Heart right ventricle (tissue), 16 donors: Measurements from ENCODE around the gene HHIPL1. TPM values are rescaled to one million over a fixed set of nuclear protein-coding genes. Genes with fewer than 3 reads are reported as not detected.

Experiments used
- ATAC-seq, 8 donors: fragments of 200-7000 bp; cut with Tn5 transposase; one replicate each; pipeline ENCODE4 v1.9.1; 2020; ENCODE audit warnings: mild to moderate bottlenecking in 8 of 8, moderate library complexity in 8 of 8, moderate number of reproducible peaks in 1 of 8
- DNase-seq, 2 donors: peaks; one replicate each; pipeline ENCODE4 v3.0.0-alpha.2; 2020
- H3K27ac ChIP-seq, 10 donors: fragments of 200-600 bp; sonication (generic) in 2 of 10; one replicate each; pipeline versions ENCODE4 v1.5.0 to v1.8.0; 2020 to 2022; ENCODE audit warnings: mild to moderate bottlenecking in 3 of 10
- H3K27me3 ChIP-seq, 7 donors: fragments of 200-600 bp; one replicate each; pipeline ENCODE4 v1.8.0; 2021 to 2022; ENCODE audit warnings: mild to moderate bottlenecking in 2 of 7
- H3K36me3 ChIP-seq, 9 donors: fragments of 200-600 bp; sonication (generic) in 1 of 9; one replicate each; pipeline versions ENCODE4 v1.5.0 to v1.8.0; 2020 to 2022; ENCODE audit warnings: mild to moderate bottlenecking in 2 of 9
- H3K4me1 ChIP-seq, 9 donors: fragments of 200-600 bp; sonication (generic) in 1 of 9; one replicate each; pipeline versions ENCODE4 v1.5.0 to v1.8.0; 2020 to 2022; ENCODE audit warnings: mild to moderate bottlenecking in 4 of 9
- H3K4me3 ChIP-seq, 10 donors: fragments of 200-600 bp; sonication (generic) in 2 of 10; one replicate each; pipeline versions ENCODE4 v1.5.0 to v1.8.0; 2020 to 2022; ENCODE audit warnings: mild to moderate bottlenecking in 7 of 10, moderate library complexity in 2 of 10
- H3K9me3 ChIP-seq, 11 donors: fragments of 200-600 bp in 10 of 11; sonication (generic) in 2 of 11; one replicate each; pipeline versions ENCODE4 v1.5.0 to v1.8.0; 2013 to 2022; ENCODE audit warnings: mild to moderate bottlenecking in 2 of 11, control low read depth in 1 of 11, moderate library complexity in 1 of 11
- CTCF ChIP-seq, 9 donors: fragments of 200-600 bp; sonication (generic) in 2 of 9; IDR thresholded peaks; one replicate each; pipeline versions ENCODE4 v1.5.0 to v1.8.0; 2021 to 2022; ENCODE audit warnings: antibody characterized with exemption in 9 of 9, mild to moderate bottlenecking in 5 of 9, moderate library complexity in 1 of 9
- WGBS, 2 donors: extraction: QIAGEN DNeasy Blood & Tissue Kit; methylation state at CpG; one replicate each; pipeline ENCODE4 v1.1.7; 2013; ENCODE audit warnings: inconsistent platforms in 1 of 2; 5-methylcytosine and 5-hydroxymethylcytosine counted together
- intact Hi-C, 10 donors: fragments of 100-400 bp; cut with DNase I; formaldehyde crosslinking; loops; one replicate each; pipeline versions ENCODE4 v1.11.1 to v1.14.2; 2022
- polyA plus RNA-seq, 2 donors: library from polyadenylated mRNA; stranded (reverse); fragments of 200-250 nt; gene quantifications; one replicate each; pipeline ENCODE4 v1.2.3, GENCODE V29; 2013
- total RNA-seq, 10 donors: library from RNA; stranded (reverse); fragmentation: NEBNext Ultra II Directional in 3 of 10; extraction: Animal tissue kit (Norgen Biotek cat#: 25700) in 3 of 10; gene quantifications; one replicate each; pipeline versions ENCODE4 v1.2.1 to v1.2.4, GENCODE V29; 2021 to 2023
- donor health status: Arrhythmogenic right ventricular cardiomyopathy.
- donor health status: ischemic (EF 13 %, LVEDD 7.1; RV severe dilation, severe dysfunction).
- donor health status: healthy with polysubstance abuse.
- donor health status: DM: no; HTN: yes; CAD: no.
- donor health status: DM: no; HTN: no; CAD: no.
- donor health status: ischemic (EF 25% LVEDD 6.9; RV normal size, moderate dysfunction).
- donor health status: ischemic (EF 25% LVEDD 5.7; RV mildly dilated, moderate dysfunction).
- donor health status: healthy.
- donor health status: DM: yes; HTN: yes; CAD: no.
- donor health status: Ischemic cardiomyopathy.
- donor health status: ischemic (EF 35%, LVEDD 5.7; RV mildly dilated, moderate dysfunction).
- donor health status: nonischemic (EF 11% LVEDD 7.7; RV severe dilation, severe dysfunction).
- donor health status: DM: yes; HTN: yes; CAD: no.
- donor health status: PGD.
- donor health status: ischemic (EF 29% LVEDD 5.4; RV normal size, mild dysfunction).
- donor health status: nonischemic (EF 23%, LVEDD 6.1; RV moderate dilation, normal function).

The HHIPL1 gene
- total and polyA plus RNA-seq, 12 donors: 0.55 to 2.2 (median 1.2) TPM

DNA sequence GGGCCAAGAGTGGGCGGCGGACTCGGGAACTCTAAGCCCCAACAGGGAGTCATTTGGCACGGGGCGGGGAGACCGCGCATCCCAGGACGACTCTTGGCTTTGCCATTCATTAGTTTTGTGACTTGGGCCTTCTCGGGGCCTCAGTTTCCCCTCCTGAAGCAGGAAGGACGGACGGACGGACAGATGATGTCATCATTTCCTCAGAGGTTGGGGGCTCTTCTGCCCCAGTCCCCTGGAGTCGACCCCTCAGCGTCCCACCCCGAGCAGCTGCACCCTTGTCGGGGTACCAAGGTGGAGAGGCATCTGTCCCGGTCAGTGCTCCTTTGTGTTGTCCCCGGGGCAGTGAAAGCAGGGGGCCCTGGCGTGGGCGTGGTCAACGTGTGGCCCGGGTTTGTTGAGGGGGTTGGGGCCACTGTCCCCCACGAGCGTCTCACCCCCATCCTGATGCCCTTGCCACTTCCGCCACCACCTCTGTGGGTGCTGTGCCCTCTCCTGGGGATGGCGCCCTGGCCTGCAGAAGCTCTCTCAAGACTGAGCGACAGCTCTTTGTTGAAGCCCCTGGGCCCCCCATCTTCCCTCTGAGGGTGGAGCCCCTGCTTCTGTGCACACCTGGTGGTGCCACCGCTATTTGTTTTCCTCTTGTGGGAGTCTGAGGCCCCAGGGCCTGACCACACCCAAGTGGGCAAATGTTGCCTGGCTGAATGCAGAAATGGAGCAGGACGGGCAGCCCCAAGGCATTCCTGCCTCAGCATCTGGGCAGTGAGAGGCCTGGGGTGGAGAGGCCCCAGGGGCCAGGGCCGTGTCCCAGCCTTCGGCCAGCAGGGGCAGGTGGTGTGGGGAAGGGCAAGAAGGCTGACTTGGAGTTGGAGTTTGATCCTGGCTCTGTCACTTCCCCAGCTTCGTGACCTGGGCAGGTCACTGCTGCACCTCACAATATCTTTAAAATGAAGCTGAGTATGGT, 896 bp downstream of the HHIPL1 start:
- Histone ChIP-seq H3K4me3 (peak overlapping the region; percentile 41 to 69 (median 53)), H3K27ac (peak overlapping the region in 9 of 10 donors; percentile 34 to 82 (median 65)), H3K4me1 (peaks cover 0 to 17% (median 5%) of the 10 kb centered on the region in 9 donors), H3K9me3 (no peaks in the 10 kb centered on the region), H3K27me3 (peaks cover 0 to 21% (median 0%) of the 10 kb centered on the region in 7 donors), H3K36me3 (no peaks in the 10 kb centered on the region)
- no peak for TF ChIP-seq CTCF (IDR thresholded peaks at IDR 0.05)
- intact Hi-C loops: no loop called here
- ATAC-seq (peak in 3 of 8 donors; percentile 2 to 11 (median 4)), DNase-seq (peak in 1 of 2 donors; percentile 23)
- 50 to 56% methylated on average over 32 of the region's 32 CpGs for WGBS, 2 donors

DNA sequence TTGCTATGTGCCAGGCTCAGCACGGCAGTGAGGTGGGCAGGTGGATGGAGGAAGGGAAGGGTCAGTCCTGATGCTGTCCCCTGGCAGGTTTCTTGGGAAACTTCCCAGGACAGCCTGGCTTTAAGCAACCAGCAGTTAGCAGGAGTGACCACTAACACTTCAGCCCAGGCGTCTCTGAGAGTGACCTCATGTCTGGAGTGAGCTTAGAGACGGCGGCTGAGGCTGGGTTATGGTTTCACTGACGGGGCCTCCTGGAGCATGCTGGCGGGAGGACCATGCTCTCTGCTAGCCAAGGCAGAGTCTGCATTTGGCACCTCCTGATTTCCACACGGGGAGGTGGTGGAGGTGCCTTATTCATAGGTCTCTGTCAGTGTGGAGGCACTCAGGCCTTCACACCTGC, 2.5 kb downstream of the HHIPL1 start:
- Histone ChIP-seq H3K4me1 (peaks cover 0 to 17% (median 5%) of the 10 kb centered on the region in 9 donors), H3K4me3 (no peak overlapping the region), H3K27me3 (peaks cover 0 to 21% (median 0%) of the 10 kb centered on the region in 7 donors), H3K36me3 (peaks cover 0 to 2% (median 0%) of the 10 kb centered on the region in 9 donors), H3K9me3 (no peaks in the 10 kb centered on the region), H3K27ac (no peak overlapping the region)
- DNase-seq (no peak), ATAC-seq (peak in 2 of 8 donors; percentile 15 to 46)
- intact Hi-C loops: no loop called here
- no peak for TF ChIP-seq CTCF (IDR thresholded peaks at IDR 0.05)
- WGBS, 2 donors: 79 to 80% methylated on average over 7 of the region's 7 CpGs

- WGBS, 2 donors: 87 to 88% methylated on average over 8 of the region's 8 CpGs
- peaks cover 0 to 8% (median 0%) of the 10 kb centered on the region in 9 donors for H3K36me3 ChIP-seq
- DNase-seq (no peak), ATAC-seq (no peak)
- H3K27me3 ChIP-seq: peaks cover 0 to 21% (median 0%) of the 10 kb centered on the region in 7 donors
- TF ChIP-seq CTCF (IDR thresholded peaks at IDR 0.05): no peak
- peaks cover 0 to 17% (median 5%) of the 10 kb centered on the region in 9 donors for H3K4me1 ChIP-seq
- H3K9me3 ChIP-seq: no peaks in the 10 kb centered on the region
- no peak overlapping the region for H3K4me3 ChIP-seq
- H3K27ac ChIP-seq: no peak overlapping the region
- intact Hi-C loops: no loop called here
These were observed 3.3 kb downstream of the HHIPL1 start for GRCh38 chr14:99648027-99648784.

GRCh38 chr14:99649219-99649618, 4.3 kb downstream of the HHIPL1 start:
- H3K9me3 ChIP-seq: no peaks in the 10 kb centered on the region
- H3K4me3 ChIP-seq: no peak overlapping the region
- H3K27ac ChIP-seq: no peak overlapping the region
- intact Hi-C loops: no loop called here
- peaks cover 0 to 8% (median 0%) of the 10 kb centered on the region in 9 donors for H3K36me3 ChIP-seq
- ATAC-seq (no peak), DNase-seq (no peak)
- peaks cover 0 to 17% (median 5%) of the 10 kb centered on the region in 9 donors for H3K4me1 ChIP-seq
- TF ChIP-seq CTCF (IDR thresholded peaks at IDR 0.05): no peak
- WGBS, 2 donors: 93 to 94% methylated on average over 8 of the region's 8 CpGs
- H3K27me3 ChIP-seq: peaks cover 0 to 21% (median 0%) of the 10 kb centered on the region in 7 donors
